ENCODE measurements around the gene ABAT. TPM values are rescaled to one million over a fixed set of nuclear protein-coding genes. Genes with fewer than 3 reads are reported as not detected.

The ABAT gene
- total RNA-seq, 1 experiment from 2014 or later: 4.7 TPM

DNA sequence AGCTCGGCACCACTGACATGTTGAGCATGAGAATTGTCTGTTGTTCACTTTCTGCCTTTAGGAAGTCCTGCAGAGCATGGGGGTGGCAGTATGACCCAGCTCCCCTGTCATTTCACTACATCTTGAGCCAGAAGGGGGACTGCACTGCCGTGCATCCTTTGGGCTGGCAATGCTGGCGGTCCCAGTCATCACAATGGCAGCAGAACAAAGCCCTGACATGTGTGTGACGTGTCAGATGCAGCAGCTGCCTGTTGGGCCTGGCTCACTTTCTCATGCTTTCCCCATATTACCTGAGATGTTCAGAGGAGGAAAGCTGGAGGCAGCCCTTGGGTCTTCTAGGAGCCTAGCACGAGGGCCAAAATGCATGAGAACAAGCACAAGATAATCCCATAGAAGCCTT lies 6.3 kb upstream of the ABAT start:
- no peak for DNase-seq (ENCODE audit: low read depth, low spot score)
- Histone ChIP-seq H3K36me3 (ENCODE audit: control insufficient read depth in 1 of 2, insufficient read depth in 2 of 2, low read length in 2 of 2) (no peaks in the 10 kb centered on the region), H3K27me3 (ENCODE audit: insufficient read depth, low read length) (no peaks in the 10 kb centered on the region), H3K27ac (ENCODE audit: low read depth, low read length) (no peak overlapping the region), H3K4me3 (replicated peaks in 1 of 2; ENCODE audit: low read depth in 1 of 2, low read length in 2 of 2) (no peak overlapping the region), H3K4me1 (ENCODE audit: control insufficient read depth in 1 of 2, insufficient read depth in 2 of 2, low read length in 2 of 2) (no peaks in the 10 kb centered on the region), H3K79me2 (ENCODE audit: insufficient read depth, low read length) (no peaks in the 10 kb centered on the region), H3K9ac (ENCODE audit: low read length) (no peak overlapping the region), H3K9me3 (ENCODE audit: control insufficient read depth in 1 of 2, insufficient read depth in 1 of 2, low read depth in 1 of 2, low read length in 2 of 2) (no peaks in the 10 kb centered on the region), H3K4me2 (ENCODE audit: low read length) (no peak overlapping the region), H2AFZ (ENCODE audit: low read depth, low read length, poor library complexity, severe bottlenecking) (no peak overlapping the region), H4K20me1 (ENCODE audit: insufficient read depth) (no peaks in the 10 kb centered on the region), H3K9me2 (ENCODE audit: insufficient read depth) (no peaks in the 10 kb centered on the region)
- intact Hi-C loops (cut with micrococcal nuclease): no loop called here
- ATAC-seq: no peak
- ChIA-PET POLR2A (no interaction called here), CTCF (no interaction called here), RAD21 (ENCODE audit: low non-redundant PET in 1 of 2, low total read pairs in 2 of 2, uncharacterized antibody in 2 of 2, unreplicated experiment in 2 of 2) (no interaction called here)
- no peak for TF ChIP-seq SIN3A (IDR thresholded peaks at IDR 0.05; ENCODE audit: low read depth)
- no peak for TF ChIP-seq CEBPB (IDR thresholded peaks at IDR 0.05; ENCODE audit: low read depth)
- TF ChIP-seq CBX3 (IDR thresholded peaks at IDR 0.05; ENCODE audit: low read depth): no peak
- no peak for TF ChIP-seq SP1 (IDR thresholded peaks at IDR 0.05; ENCODE audit: low read depth)
- no peak for TF ChIP-seq ZNF274 (IDR thresholded peaks at IDR 0.05; ENCODE audit: low read depth, low read length)
- no peak for TF ChIP-seq YY1 (IDR thresholded peaks at IDR 0.05; ENCODE audit: extremely low read depth, insufficient replicate concordance, low read depth, low read length)
- TF ChIP-seq JUND (IDR thresholded peaks at IDR 0.05): no peak
- BruUV-seq (replicated peaks): no TSS peak

- ChIA-PET CTCF (interaction anchor here (0.9 kb wide), 1 partner anchor 267 kb away, joined by 3 read pairs; no protein-coding TSS in a partner anchor), RAD21 (ENCODE audit: low non-redundant PET in 1 of 2, low total read pairs in 2 of 2, uncharacterized antibody in 2 of 2, unreplicated experiment in 2 of 2) (no interaction called here), POLR2A (no interaction called here)
- no peak overlapping the region for H2AFZ ChIP-seq (ENCODE audit: low read depth, low read length, poor library complexity, severe bottlenecking)
- no peaks in the 10 kb centered on the region for H3K36me3 ChIP-seq (ENCODE audit: control insufficient read depth in 1 of 2, insufficient read depth in 2 of 2, low read length in 2 of 2)
- H3K27me3 ChIP-seq (ENCODE audit: insufficient read depth, low read length): no peaks in the 10 kb centered on the region
- BruUV-seq (replicated peaks): no TSS peak
- H3K4me3 ChIP-seq (replicated peaks in 1 of 2; ENCODE audit: low read depth in 1 of 2, low read length in 2 of 2): no peak overlapping the region
- H3K9me3 ChIP-seq (ENCODE audit: control insufficient read depth in 1 of 2, insufficient read depth in 1 of 2, low read depth in 1 of 2, low read length in 2 of 2): no peaks in the 10 kb centered on the region
- H3K79me2 ChIP-seq (ENCODE audit: insufficient read depth, low read length): no peaks in the 10 kb centered on the region
- peaks cover 0 to 6% of the 10 kb centered on the region in 2 experiments; a peak in 1 of 4 replicates for H3K4me1 ChIP-seq (ENCODE audit: control insufficient read depth in 1 of 2, insufficient read depth in 2 of 2, low read length in 2 of 2)
- no peaks in the 10 kb centered on the region for H4K20me1 ChIP-seq (ENCODE audit: insufficient read depth)
- no peak overlapping the region for H3K4me2 ChIP-seq (ENCODE audit: low read length)
- no peaks in the 10 kb centered on the region for H3K9me2 ChIP-seq (ENCODE audit: insufficient read depth)
- H3K9ac ChIP-seq (ENCODE audit: low read length): no peak overlapping the region
- ATAC-seq: no peak
- TF ChIP-seq EZH2 (IDR thresholded peaks at IDR 0.05) (no peak), ZNF274 (IDR thresholded peaks at IDR 0.05; ENCODE audit: low read depth, low read length) (no peak), SIN3A (IDR thresholded peaks at IDR 0.05; ENCODE audit: low read depth) (no peak), POLR2A (IDR thresholded peaks at IDR 0.05; ENCODE audit: borderline replicate concordance, extremely low read depth, insufficient read depth, insufficient read length) (no peak)
- no peak overlapping the region for H3K27ac ChIP-seq (ENCODE audit: low read depth, low read length)
- intact Hi-C loops (cut with micrococcal nuclease): no loop called here
- DNase-seq (ENCODE audit: low read depth, low spot score): no peak
These were observed 4.9 kb upstream of the ABAT start for GRCh38 chr16:8669481-8669880.
